SU-DHL-6 (cell line): ENCODE data around the gene TMEM250.

Source experiments
- EZH2phosphoT487 ChIP-seq: fragments of 200-600 bp; sonication (generic), shearing (Covaris generic); conservative IDR thresholded peaks from 2 replicates; pipeline ENCODE4 v1.6.1; 2018; ENCODE audit warnings: mild to moderate bottlenecking, antibody characterized with exemption, low read length, moderate library complexity, mixed read lengths
- TF ChIP-seq, protein P1 (sequence below): fragments of 200-600 bp; sonication (generic); IDR thresholded peaks from one replicate; pipeline ENCODE4 v1.5.1; 2017; ENCODE audit warnings: antibody characterized with exemption, mild to moderate bottlenecking, low read length, moderate library complexity; ENCODE audit not compliant: insufficient read depth, poor library complexity, severe bottlenecking

DNA sequence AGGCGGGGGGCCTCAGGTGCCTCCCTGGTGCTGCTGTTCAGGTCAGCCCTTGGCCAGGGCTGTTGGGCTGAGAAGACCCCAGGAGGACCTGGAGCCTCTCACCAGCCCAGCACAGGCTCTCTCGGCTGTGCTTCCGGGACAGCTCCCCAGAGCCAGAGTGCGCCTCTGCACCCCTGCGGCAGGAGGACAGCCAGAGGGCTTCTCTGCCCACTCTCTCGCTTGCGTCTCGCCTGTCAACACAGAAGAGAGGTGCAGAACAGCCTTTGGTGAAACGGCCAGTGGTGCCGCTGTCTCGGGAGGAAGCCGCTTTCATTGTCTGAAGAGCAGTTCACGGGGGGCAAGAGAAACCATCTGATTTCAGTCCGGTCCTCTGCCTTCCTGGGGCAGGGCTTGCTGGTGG is 19.8 kb downstream of the TMEM250 start:
- no peak for TF ChIP-seq EZH2phosphoT487
- TF ChIP-seq, protein P1, sequence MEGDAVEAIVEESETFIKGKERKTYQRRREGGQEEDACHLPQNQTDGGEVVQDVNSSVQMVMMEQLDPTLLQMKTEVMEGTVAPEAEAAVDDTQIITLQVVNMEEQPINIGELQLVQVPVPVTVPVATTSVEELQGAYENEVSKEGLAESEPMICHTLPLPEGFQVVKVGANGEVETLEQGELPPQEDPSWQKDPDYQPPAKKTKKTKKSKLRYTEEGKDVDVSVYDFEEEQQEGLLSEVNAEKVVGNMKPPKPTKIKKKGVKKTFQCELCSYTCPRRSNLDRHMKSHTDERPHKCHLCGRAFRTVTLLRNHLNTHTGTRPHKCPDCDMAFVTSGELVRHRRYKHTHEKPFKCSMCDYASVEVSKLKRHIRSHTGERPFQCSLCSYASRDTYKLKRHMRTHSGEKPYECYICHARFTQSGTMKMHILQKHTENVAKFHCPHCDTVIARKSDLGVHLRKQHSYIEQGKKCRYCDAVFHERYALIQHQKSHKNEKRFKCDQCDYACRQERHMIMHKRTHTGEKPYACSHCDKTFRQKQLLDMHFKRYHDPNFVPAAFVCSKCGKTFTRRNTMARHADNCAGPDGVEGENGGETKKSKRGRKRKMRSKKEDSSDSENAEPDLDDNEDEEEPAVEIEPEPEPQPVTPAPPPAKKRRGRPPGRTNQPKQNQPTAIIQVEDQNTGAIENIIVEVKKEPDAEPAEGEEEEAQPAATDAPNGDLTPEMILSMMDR = no peak
